H9 (cell line): ENCODE measurements around the gene PRSS38. TPM values are rescaled to one million over a fixed set of nuclear protein-coding genes. Genes with fewer than 3 reads are reported as not detected.

Experiments used
- DNase-seq: peaks from one replicate; pipeline ENCODE4 v3.0.0-alpha.2; 2017
- H2AFZ ChIP-seq: one replicate; pipeline ENCODE4 v1.6.1; 2013; ENCODE audit warnings: mild to moderate bottlenecking, low read length, control low read depth, moderate library complexity
- H2AK5ac ChIP-seq: 2 replicates; pipeline ENCODE4 v1.6.1; 2013; ENCODE audit warnings: low read length, control low read depth, mixed read lengths; ENCODE audit not compliant: insufficient read length
- H2BK120ac ChIP-seq: one replicate; pipeline ENCODE4 v1.6.1; 2013; ENCODE audit warnings: low read depth, mild to moderate bottlenecking, low read length, control low read depth, inconsistent platforms; ENCODE audit not compliant: poor library complexity, severe bottlenecking
- H2BK12ac ChIP-seq: 2 replicates; pipeline ENCODE4 v1.6.1; 2013; ENCODE audit warnings: low read length, control low read depth, mixed read lengths, low read depth; ENCODE audit not compliant: insufficient read length
- H2BK15ac ChIP-seq: 2 replicates; pipeline ENCODE4 v1.6.1; 2013; ENCODE audit warnings: low read depth, low read length, control low read depth
- H2BK20ac ChIP-seq: one replicate; pipeline ENCODE4 v1.6.1; 2013; ENCODE audit warnings: low read depth, mild to moderate bottlenecking, low read length, control low read depth, inconsistent platforms; ENCODE audit not compliant: poor library complexity, severe bottlenecking
- H2BK5ac ChIP-seq: 2 replicates; pipeline ENCODE4 v1.6.1; 2013; ENCODE audit warnings: low read length, control low read depth, mixed read lengths; ENCODE audit not compliant: insufficient read length
- H3K14ac ChIP-seq: 2 replicates; pipeline ENCODE4 v1.6.1; 2013; ENCODE audit warnings: low read length, control low read depth; ENCODE audit not compliant: insufficient read depth
- H3K18ac ChIP-seq: 2 replicates; pipeline ENCODE4 v1.6.1; 2013; ENCODE audit warnings: low read depth, mild to moderate bottlenecking, mixed read lengths, low read length, control low read depth; ENCODE audit not compliant: insufficient read length
- H3K23ac ChIP-seq: 2 replicates; pipeline ENCODE4 v1.6.1; 2013; ENCODE audit warnings: low read length, control low read depth, mixed read lengths, low read depth; ENCODE audit not compliant: insufficient read length
- H3K23me2 ChIP-seq: 2 replicates; pipeline ENCODE4 v1.6.1; 2013; ENCODE audit warnings: low read depth, mild to moderate bottlenecking, mixed read lengths, low read length, control low read depth; ENCODE audit not compliant: insufficient read length, poor library complexity, severe bottlenecking
- H3K27ac ChIP-seq: 2 replicates; pipeline ENCODE4 v1.5.1; 2013; ENCODE audit warnings: low read length, control low read depth, mixed read lengths, low read depth; ENCODE audit not compliant: insufficient read length
- H3K27me3 ChIP-seq: 2 replicates; pipeline ENCODE4 v1.6.1; 2013; ENCODE audit warnings: low read length, control low read depth, inconsistent platforms; ENCODE audit not compliant: insufficient read depth
- H3K4ac ChIP-seq: 2 replicates; pipeline ENCODE4 v1.6.1; 2013; ENCODE audit warnings: low read depth, mild to moderate bottlenecking, control low read depth, inconsistent platforms, low read length, moderate library complexity
- H3K4me1 ChIP-seq: 2 replicates; pipeline ENCODE4 v1.6.1; 2013; ENCODE audit warnings: low read length, control low read depth, inconsistent platforms; ENCODE audit not compliant: insufficient read depth
- H3K4me2 ChIP-seq: 2 replicates; pipeline ENCODE4 v1.6.1; 2013; ENCODE audit warnings: low read length, control low read depth, mixed read lengths; ENCODE audit not compliant: insufficient read length, insufficient read depth
- H3K56ac ChIP-seq: 2 replicates; pipeline ENCODE4 v1.6.1; 2013; ENCODE audit warnings: low read depth, mild to moderate bottlenecking, mixed read lengths, low read length, control low read depth; ENCODE audit not compliant: insufficient read length
- H3K79me1 ChIP-seq: 2 replicates; pipeline ENCODE4 v1.6.1; 2013; ENCODE audit warnings: low read depth, mild to moderate bottlenecking, moderate library complexity, low read length, control low read depth, inconsistent platforms; ENCODE audit not compliant: insufficient read depth, poor library complexity, severe bottlenecking
- H3K79me2 ChIP-seq: 2 replicates; pipeline ENCODE4 v1.6.1; 2013; ENCODE audit warnings: low read length, control low read depth, inconsistent platforms; ENCODE audit not compliant: insufficient read depth
- H3K9ac ChIP-seq: 2 replicates; pipeline ENCODE4 v1.6.1; 2013; ENCODE audit warnings: low read length, control low read depth, mixed read lengths; ENCODE audit not compliant: insufficient read length; ENCODE audit errors: extremely low read depth
- H3K9me3 ChIP-seq: one replicate; pipeline ENCODE4 v1.6.1; 2013; ENCODE audit warnings: low read depth, low read length, inconsistent platforms; ENCODE audit not compliant: control insufficient read depth
- H3T11ph ChIP-seq: one replicate; pipeline ENCODE4 v1.6.1; 2013; ENCODE audit warnings: mild to moderate bottlenecking, low read length, control low read depth, inconsistent platforms
- H4K20me1 ChIP-seq: one replicate; pipeline ENCODE4 v1.6.1; 2013; ENCODE audit not compliant: control insufficient read depth, insufficient read length, insufficient read depth
- H4K5ac ChIP-seq: 2 replicates; pipeline ENCODE4 v1.6.1; 2013; ENCODE audit warnings: low read depth, mild to moderate bottlenecking, mixed read lengths, low read length, control low read depth; ENCODE audit not compliant: insufficient read length
- H4K8ac ChIP-seq: replicated peaks from 2 replicates; pipeline ENCODE4 v1.6.1; 2013; ENCODE audit warnings: low read length, control low read depth, mixed read lengths, low read depth; ENCODE audit not compliant: insufficient read length
- H4K91ac ChIP-seq: 2 replicates; pipeline ENCODE4 v1.6.1; 2013; ENCODE audit warnings: low read depth, mild to moderate bottlenecking, moderate library complexity, mixed read lengths, low read length, control low read depth; ENCODE audit not compliant: insufficient read length
- H3K27ac Mint-ChIP-seq, 3 experiments: 2 replicates in 2 of 3; 3 replicates in 1 of 3; pipeline ENCODE4 v1.8.0; 2020 to 2021; ENCODE audit warnings: mixed read lengths in 3 of 3, mild to moderate bottlenecking in 1 of 3, moderate library complexity in 1 of 3
- H3K27me3 Mint-ChIP-seq: 2 replicates; pipeline ENCODE4 v1.8.0; 2021; ENCODE audit warnings: low read depth, mild to moderate bottlenecking, moderate library complexity, mixed read lengths
- H3K36me3 Mint-ChIP-seq, 3 experiments: 2 replicates in 2 of 3; 3 replicates in 1 of 3; pipeline ENCODE4 v1.8.0; 2020 to 2021; ENCODE audit warnings: low read depth in 3 of 3, mixed read lengths in 3 of 3; ENCODE audit not compliant: insufficient read depth in 1 of 3
- H3K4me1 Mint-ChIP-seq, 2 experiments: 2 replicates each; pipeline ENCODE4 v1.8.0; 2020; ENCODE audit warnings: mixed read lengths in 2 of 2
- H3K4me3 Mint-ChIP-seq, 2 experiments: 2 replicates in 1 of 2; 3 replicates in 1 of 2; pipeline ENCODE4 v1.8.0; 2020 to 2021; ENCODE audit warnings: mild to moderate bottlenecking in 2 of 2, mixed read lengths in 2 of 2, moderate library complexity in 1 of 2
- H3K9me3 Mint-ChIP-seq, 2 experiments: 2 replicates in 1 of 2; 3 replicates in 1 of 2; pipeline ENCODE4 v1.8.0; 2020; ENCODE audit warnings: mild to moderate bottlenecking in 2 of 2, mixed read lengths in 2 of 2, moderate library complexity in 1 of 2
- CTCF ChIP-seq: fragments of 200-600 bp; sonication (generic); conservative IDR thresholded peaks from 3 replicates; pipeline ENCODE4 v1.8.0; 2021; ENCODE audit warnings: antibody characterized with exemption, mild to moderate bottlenecking
- WGBS: extraction: QIAGEN DNeasy Blood & Tissue Kit; methylation state at CpG from one replicate; pipeline ENCODE4 v1.1.7; 2013; ENCODE audit warnings: missing lambda C conversion rate, low lambda C conversion rate, mixed read lengths; ENCODE audit not compliant: insufficient read length; ENCODE audit errors: extremely low coverage; 5-methylcytosine and 5-hydroxymethylcytosine counted together
- total RNA-seq: library from RNA; stranded (reverse); gene quantifications from 2 replicates; pipeline ENCODE4 v1.2.1, GENCODE V29; 2021

Gene PRSS38
- total RNA-seq, 1 experiment from 2014 or later: not detected

- H4K8ac ChIP-seq: no peak overlapping the region
- H3K4me1 ChIP-seq: no peaks in the 10 kb centered on the region
- no peak overlapping the region for H2AFZ ChIP-seq
- no peak overlapping the region for H3K4ac ChIP-seq
- no peak overlapping the region for H3K18ac ChIP-seq
- no peaks in the 10 kb centered on the region for H3K27me3 ChIP-seq
- no peak for TF ChIP-seq CTCF
- H2BK15ac ChIP-seq: no peak overlapping the region
- H3K9me3 ChIP-seq: no peaks in the 10 kb centered on the region
- H3K4me3 Mint-ChIP-seq: no peak overlapping the region
- H2BK120ac ChIP-seq: no peak overlapping the region
- no peak overlapping the region for H3K27ac ChIP-seq
- no peak overlapping the region for H4K91ac ChIP-seq
- peaks cover 6% of the 10 kb centered on the region; the same call in 1 of the 2 replicates for H3K27me3 Mint-ChIP-seq
- no peak overlapping the region for H2AK5ac ChIP-seq
- H4K5ac ChIP-seq: no peak overlapping the region
- H3T11ph ChIP-seq: no peak overlapping the region
- no peak overlapping the region for H3K9ac ChIP-seq
- H3K79me1 ChIP-seq: no peaks in the 10 kb centered on the region
- H3K36me3 Mint-ChIP-seq: no peaks in the 10 kb centered on the region
- H2BK20ac ChIP-seq: no peak overlapping the region
- H3K23me2 ChIP-seq: no peaks in the 10 kb centered on the region
- H3K56ac ChIP-seq: no peak overlapping the region
- peaks cover 0 to 2% of the 10 kb centered on the region in 2 experiments; a peak in 3 of 4 replicates for H3K4me1 Mint-ChIP-seq
- no peak overlapping the region for H3K23ac ChIP-seq
- no peak overlapping the region for H3K27ac Mint-ChIP-seq
- no peaks in the 10 kb centered on the region for H4K20me1 ChIP-seq
- no peak overlapping the region for H2BK12ac ChIP-seq
- H3K79me2 ChIP-seq: no peaks in the 10 kb centered on the region
- H3K4me2 ChIP-seq: no peak overlapping the region
- H3K9me3 Mint-ChIP-seq: peaks cover 2 to 11% of the 10 kb centered on the region in 2 experiments; a peak in 3 of 5 replicates
- no peak overlapping the region for H2BK5ac ChIP-seq
- WGBS: no CpG with 5 or more reads among the region's 3 CpGs
- no peak overlapping the region for H3K14ac ChIP-seq
- no peak for DNase-seq
Observed at GRCh38 chr1:227845147-227845458, 29.6 kb downstream of the PRSS38 start.
